HG03103 (cell line): Measurements from ENCODE around the gene ACE2.

Experiments
- ATAC-seq: cut with Tn5 transposase; IDR thresholded peaks from one replicate; pipeline ENCODE4 v1.9.1; 2021; ENCODE audit warnings: low read depth; ENCODE audit not compliant: unreplicated experiment

ACE2 gene

GRCh38 chrX:15579778-15580747 lies 20.7 kb downstream of the ACE2 start:
- no peak for ATAC-seq

- ATAC-seq: no peak
Measured at GRCh38 chrX:15576019-15576418, 24.7 kb downstream of the ACE2 start.

- no peak for ATAC-seq
Measured at GRCh38 chrX:15574017-15574416, 26.7 kb downstream of the ACE2 start.

- no peak for ATAC-seq
Measured at GRCh38 chrX:15570145-15570544, 30.6 kb downstream of the ACE2 start.

GRCh38 chrX:15567886-15568616 lies 32.7 kb downstream of the ACE2 start:
- no peak for ATAC-seq

GRCh38 chrX:15567267-15567666 lies 33.5 kb downstream of the ACE2 start:
- no peak for ATAC-seq

GRCh38 chrX:15566244-15566643 lies 34.5 kb downstream of the ACE2 start:
- ATAC-seq: no peak

- ATAC-seq: no peak
Measured at GRCh38 chrX:15564981-15565579, 35.7 kb downstream of the ACE2 start.

- ATAC-seq: no peak
Measured at GRCh38 chrX:15563056-15563455, 37.7 kb downstream of the ACE2 start.

- ATAC-seq: no peak
Measured at GRCh38 chrX:15560924-15561323, 39.8 kb downstream of the ACE2 start.

- ATAC-seq: no peak
Measured at GRCh38 chrX:15559227-15559626, 41.5 kb downstream of the ACE2 start.

GRCh38 chrX:15549189-15550012 lies 51.4 kb downstream of the ACE2 start:
- no peak for ATAC-seq

- no peak for ATAC-seq
Measured at GRCh38 chrX:15547356-15547755, 53.4 kb downstream of the ACE2 start.

GRCh38 chrX:15546745-15547144 lies 54.0 kb downstream of the ACE2 start:
- ATAC-seq: no peak

- ATAC-seq: no peak
Measured at GRCh38 chrX:15530318-15530717, 70.4 kb downstream of the ACE2 start.

- no peak for ATAC-seq
Measured at GRCh38 chrX:15529165-15529564, 71.6 kb downstream of the ACE2 start.

- ATAC-seq: no peak
Measured at GRCh38 chrX:15525664-15526416, 74.9 kb downstream of the ACE2 start.

GRCh38 chrX:15524417-15524816 lies 76.3 kb downstream of the ACE2 start:
- ATAC-seq: no peak

GRCh38 chrX:15523088-15523487 lies 77.7 kb downstream of the ACE2 start:
- no peak for ATAC-seq

- ATAC-seq: no peak
Measured at GRCh38 chrX:15522464-15522863, 78.3 kb downstream of the ACE2 start.
